GM13977 (cell line): ENCODE measurements around the gene LIMS1.
"Not testable (repeated sequence)": the region's sequence is repeated elsewhere in the genome, so short reads cannot be mapped to it uniquely, and the experiment has no call there.

ENCODE experiments used
- DNase-seq: peaks from one replicate; pipeline ENCODE4 v3.0.0; 2012; ENCODE audit warnings: low spot score
- CTCF ChIP-seq: IDR thresholded peaks from 2 replicates; pipeline ENCODE4 v1.5.1; 2012; ENCODE audit warnings: mild to moderate bottlenecking, control low read depth; ENCODE audit not compliant: insufficient read depth; ENCODE audit errors: extremely low read depth, missing control alignments
- in situ Hi-C: fragments of 300-500 bp; cut with MboI; formaldehyde crosslinking; loops from one replicate; pipeline ENCODE4 v1.12.0; 2022; ENCODE audit warnings: low sequenced_read_pairs, low pct_unique_long_range_greater_than_20kb, mixed read lengths, inconsistent platforms; ENCODE audit not compliant: unreplicated experiment

The LIMS1 gene

GRCh38 chr2:108593547-108594098 is 59.4 kb downstream of the LIMS1 start:
- no peak for DNase-seq
- in situ Hi-C loops = loop anchor here (25.0 kb wide), 2 partner anchors 131 to 206 kb away; partner anchors contain the start of gene SULT1C4
- TF ChIP-seq CTCF = no peak

DNA sequence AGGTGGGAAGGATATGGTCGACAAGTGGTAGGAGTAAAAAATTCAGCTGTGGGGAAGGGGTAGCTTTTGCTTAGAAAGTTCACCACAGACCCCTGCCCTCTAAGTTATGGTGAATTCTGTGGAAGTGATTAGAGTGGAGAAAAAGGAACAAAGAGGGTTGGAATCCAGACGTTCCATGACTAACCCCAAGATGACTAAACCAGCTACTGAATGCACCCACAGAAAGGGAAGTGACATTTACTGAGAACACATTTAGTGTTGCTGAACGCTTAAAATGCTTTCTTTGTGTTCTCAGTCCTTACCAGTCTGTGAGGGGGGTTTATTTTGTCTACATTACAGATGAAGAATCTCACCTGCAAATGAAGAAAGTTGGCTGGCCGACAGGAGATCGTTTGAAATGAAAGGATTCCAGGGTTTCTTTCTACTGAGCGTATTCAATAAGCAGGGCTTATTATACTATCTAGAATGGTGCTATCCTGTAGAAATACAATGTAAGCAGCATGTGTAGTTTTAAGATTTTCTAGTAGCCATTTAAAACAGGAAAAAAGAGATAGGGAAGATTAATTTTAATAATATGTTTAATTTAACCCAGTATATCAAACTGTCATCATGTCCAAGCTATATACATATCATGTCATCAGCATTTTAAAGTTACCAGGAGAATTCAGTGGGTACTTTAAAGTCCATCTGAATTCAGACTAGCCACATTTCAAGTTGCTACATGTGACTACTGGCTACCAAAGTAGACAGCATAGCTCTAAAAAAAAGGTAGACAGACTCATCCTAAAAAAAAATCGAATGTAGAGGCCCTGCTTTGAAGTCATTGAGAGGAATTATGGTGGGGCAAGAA is 60.1 kb downstream of the LIMS1 start:
- in situ Hi-C loops = loop anchor here (25.0 kb wide), 2 partner anchors 132 to 207 kb away; partner anchors contain the start of gene SULT1C4
- DNase-seq = peak; percentile 46
- no peak for TF ChIP-seq CTCF

GRCh38 chr2:108594982-108595464 is 60.8 kb downstream of the LIMS1 start:
- in situ Hi-C loops = loop anchor here (25.0 kb wide), 2 partner anchors 133 to 208 kb away; partner anchors contain the start of gene SULT1C4
- no peak for DNase-seq
- no peak for TF ChIP-seq CTCF

DNA sequence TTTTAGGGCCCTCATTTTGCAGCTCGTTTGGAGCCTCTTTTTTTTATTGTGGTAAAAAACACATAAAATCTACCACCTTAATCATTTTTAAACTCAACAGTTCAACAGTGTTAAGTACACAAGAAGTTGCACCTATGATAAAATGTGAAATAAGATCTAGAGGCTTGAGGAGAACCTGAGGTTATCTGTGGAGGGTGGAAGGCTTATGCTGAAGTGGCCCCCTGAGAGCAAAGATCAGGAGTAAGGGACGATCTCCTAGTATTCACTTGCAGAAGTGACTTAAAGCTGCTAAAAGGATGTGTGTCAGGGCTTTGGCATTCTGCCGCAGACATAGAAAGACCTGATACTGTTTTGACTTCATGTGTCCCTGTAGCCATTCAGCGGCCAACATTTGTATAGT is 61.5 kb downstream of the LIMS1 start:
- not testable (repeated sequence) for DNase-seq
- in situ Hi-C loops = loop anchor here (25.0 kb wide), 2 partner anchors 133 to 208 kb away; partner anchors contain the start of gene SULT1C4

DNA sequence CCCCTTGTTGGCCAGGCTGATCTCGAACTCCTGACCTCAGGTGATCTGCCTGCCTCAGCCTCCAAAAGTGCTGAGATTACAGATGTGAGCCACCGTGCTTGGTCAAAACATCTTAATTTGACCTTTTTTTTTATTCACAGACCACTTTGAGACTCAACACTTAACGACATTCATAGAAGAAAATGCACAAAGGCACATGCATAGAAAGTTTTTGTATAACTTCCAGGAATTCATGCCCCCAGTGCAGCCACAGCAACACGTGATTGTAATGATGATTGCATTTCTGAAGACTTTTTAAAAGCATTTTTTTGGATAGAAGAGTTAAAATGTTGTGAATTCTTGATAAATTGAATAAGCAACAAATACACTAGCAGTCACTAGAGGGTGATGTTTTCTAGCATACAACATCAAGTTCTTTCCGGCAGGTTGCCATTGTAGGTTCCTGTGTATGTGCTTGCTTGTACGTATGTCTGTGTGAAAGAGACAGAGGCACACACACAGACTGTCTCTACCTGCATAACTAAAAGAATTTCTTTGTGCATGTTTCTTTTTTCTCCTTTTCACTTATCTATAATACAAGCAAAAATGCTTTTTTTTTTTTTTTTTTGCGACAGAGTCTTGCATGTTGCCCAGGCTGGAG is 63.0 kb downstream of the LIMS1 start:
- DNase-seq = not testable (repeated sequence)
- in situ Hi-C loops = loop anchor here (25.0 kb wide), 2 partner anchors 135 to 210 kb away; partner anchors contain the start of gene SULT1C4
- peak; percentile 8 for TF ChIP-seq CTCF

- DNase-seq, in situ Hi-C loops: not testable (repeated sequence)
Observed at GRCh38 chr2:108601199-108601598, 66.9 kb downstream of the LIMS1 start.

GRCh38 chr2:108602422-108602821 is 68.2 kb downstream of the LIMS1 start:
- in situ Hi-C loops = no loop called here
- no peak for TF ChIP-seq CTCF
- DNase-seq = no peak
